SHP77 treated with DMSO at 0.1 percent for 48 hours (cell line): ENCODE measurements around the gene OPRD1.
A peak's percentile ranks its signal among the peaks of the same experiment; 100 is the strongest.

ENCODE experiments used
- DNase-seq: peaks from one replicate; lab custom pipeline; 2025; lab: John Stamatoyannopoulos, UW

Gene OPRD1

DNA sequence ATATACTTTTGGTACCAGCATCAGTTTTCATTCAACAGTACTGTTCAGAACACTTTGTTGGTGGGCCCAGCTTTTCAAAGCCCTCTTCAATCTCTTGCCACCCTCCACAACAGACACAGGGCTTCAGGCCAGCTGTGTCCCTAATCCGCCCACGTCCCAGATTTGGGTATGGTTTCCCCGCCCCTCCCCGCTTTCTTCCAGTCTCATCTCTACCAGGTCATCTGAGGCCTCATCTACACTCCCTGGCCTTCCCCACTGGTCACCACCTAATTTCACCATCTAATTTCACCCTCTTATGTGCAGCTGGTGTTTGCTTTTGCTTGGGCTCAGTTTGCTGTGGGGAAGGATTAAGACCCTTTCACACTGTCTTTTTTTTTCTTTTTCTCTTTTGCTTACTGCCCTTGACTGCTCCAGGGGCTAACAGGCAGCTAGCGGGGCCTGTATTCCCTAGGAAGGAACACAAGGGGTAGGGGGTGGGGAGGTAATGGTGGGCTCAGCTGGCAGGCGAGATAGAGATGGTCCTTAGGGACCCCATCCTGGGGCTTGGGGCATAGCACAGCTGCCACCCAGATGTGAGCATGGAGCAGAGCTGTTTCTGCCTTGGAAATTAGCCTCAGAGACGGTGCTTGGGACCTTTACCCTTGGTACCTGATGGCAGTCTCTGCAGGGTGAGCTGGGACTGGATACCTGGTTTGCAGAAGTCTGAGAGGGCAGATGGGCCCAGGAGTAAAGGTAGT lies 98.6 kb downstream of the OPRD1 start:
- DNase-seq, result no peak

DNA sequence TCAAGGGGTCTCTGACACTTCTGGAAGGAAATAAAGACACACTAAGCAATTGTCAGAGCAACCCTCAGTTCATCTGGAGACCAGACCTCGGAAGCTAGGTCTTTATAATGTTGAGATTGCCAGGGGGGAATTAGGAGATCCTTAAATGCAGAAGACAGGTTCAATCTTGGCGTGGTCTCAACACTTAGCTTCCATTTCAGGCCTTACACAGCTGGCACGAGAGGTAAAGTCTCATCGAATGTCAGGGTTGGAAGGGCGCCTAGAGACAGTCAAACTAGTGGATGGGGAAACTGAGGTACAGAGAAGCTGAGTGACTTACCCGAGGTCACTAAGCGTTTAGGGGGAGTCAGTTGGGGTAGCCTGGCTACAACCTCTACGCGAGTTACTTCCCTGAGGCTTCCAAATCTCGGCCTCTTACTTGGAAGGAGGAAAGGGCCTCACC lies 101.8 kb downstream of the OPRD1 start:
- no peak for DNase-seq

DNA sequence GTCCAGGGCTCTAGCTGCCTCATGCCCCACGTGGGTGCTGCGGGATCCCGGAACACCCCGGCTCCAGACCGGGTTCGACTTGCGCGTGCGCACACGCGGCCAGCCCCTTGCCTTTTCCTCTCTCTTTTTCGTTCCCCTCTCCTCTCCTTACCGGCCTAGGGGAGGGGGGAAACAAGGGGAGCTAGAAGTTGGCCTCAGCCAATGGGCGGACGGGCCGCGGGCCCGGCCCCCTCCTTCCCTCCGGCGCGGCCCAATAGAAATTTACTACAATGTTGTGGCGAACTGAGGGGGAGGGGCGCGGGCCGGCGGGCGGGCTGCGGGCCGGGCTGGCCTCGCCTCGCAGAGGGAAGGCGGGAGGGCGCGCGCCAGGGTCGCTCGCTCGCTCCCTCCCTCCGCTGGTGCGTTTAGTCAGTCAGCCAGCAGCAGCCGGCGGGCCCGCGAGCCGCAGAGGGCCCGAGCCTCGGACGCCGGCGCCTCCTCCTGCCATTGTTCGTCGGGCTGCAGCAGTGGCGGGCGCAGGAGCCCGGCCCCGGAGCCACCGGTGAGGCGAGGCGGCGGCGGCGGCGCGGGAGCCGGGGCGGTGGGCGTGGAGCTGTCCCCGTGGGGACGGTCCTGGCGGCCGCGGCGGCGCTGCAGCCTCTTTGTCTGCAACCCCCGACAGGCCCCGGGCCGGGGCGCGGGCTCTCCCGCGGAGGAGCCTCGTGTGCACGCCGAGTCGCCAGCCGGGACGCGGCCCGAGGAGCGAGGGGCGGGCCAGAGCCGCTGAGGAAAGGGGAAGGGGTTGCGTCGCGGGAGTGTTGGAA lies 102.5 kb downstream of the OPRD1 start, which contains the start of gene EPB41:
Gene EPB41, plus strand, starts transcription at position 342 of the 803 bp plus-strand sequence. CDS start 72,869 bp downstream, outside the sequence.
- peak; percentile 99 for DNase-seq

DNA sequence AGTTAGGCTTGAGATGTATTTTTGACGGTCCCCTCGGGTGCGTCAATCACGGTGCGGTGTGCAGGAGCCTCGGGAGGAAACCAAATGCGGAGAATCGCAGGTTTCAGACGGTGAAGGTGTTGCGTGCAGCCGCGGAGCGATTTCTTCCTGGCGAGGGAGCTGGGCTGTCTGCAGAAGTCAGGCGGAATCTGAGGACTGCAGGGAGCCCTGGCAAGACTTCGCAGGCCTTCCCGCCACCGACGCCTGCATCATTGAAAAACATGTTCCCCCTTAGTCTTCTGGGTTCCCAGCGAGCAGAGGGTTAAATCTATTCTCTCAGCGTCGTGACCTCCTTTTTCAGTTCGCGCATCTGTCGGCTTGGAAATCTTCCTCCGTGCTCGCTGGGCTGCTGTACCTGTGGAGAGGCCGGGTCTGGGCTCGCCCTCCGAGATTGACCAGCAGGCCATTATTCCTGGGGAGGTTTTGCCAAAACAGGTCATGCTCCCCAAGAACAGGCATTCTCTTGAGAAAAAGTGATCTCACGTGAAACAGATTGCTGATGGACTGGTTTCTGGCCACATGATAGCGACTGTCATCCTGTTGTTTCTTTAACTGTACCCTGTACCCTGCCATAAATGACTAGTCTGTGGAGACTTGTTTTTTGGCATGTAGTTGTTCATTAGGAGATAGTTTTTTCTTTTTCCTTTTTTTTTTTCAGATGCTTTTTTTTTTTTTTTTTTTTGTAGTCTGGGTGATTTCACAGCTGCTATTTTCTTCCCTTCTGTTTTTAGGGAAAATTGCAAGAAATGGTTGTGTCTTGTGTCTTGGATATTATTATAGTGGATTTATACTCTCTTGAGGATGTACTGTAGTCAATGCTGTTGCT lies 103.3 kb downstream of the OPRD1 start:
- peak; percentile 56 for DNase-seq

DNA sequence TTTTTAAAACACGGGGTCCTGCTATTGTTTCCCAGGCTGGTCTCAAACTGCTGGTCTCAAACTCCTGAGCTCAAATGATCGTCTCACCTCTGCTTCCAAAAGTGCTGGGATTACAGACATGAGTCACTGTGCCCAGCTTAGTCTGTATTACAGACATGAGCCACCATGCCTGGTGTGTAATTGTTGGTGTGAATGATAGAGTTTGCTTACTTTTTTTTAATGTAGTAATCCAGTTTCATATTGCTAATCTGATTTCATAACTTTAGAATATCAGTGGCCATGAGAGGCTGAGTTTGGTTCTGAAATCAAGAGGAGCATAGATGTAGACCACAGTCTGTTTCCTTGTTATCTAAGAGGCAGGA lies 105.8 kb downstream of the OPRD1 start:
- no peak for DNase-seq
